ENCODE data around the gene FLT3. TPM values are rescaled to one million over a fixed set of nuclear protein-coding genes. Genes with fewer than 3 reads are reported as not detected.

FLT3 gene
- total and polyA plus RNA-seq, 2 of the 13 experiments (the other 11 are each of a cell fraction or from before 2014, with no cell fraction given), result not detected

GRCh38 chr13:27960362-27961226 lies 139.8 kb downstream of the FLT3 start (continued):
- TF ChIP-seq SMARCE1 (IDR thresholded peaks at IDR 0.05; ENCODE audit: borderline replicate concordance) (no peak), LCORL (IDR thresholded peaks at IDR 0.05) (no peak), LCORL (CRISPR knock-in tag; IDR thresholded peaks at IDR 0.05) (peak; percentile 96), JARID2 (CRISPR knock-in tag; IDR thresholded peaks at IDR 0.05; ENCODE audit: insufficient replicate concordance) (no peak), NR2F6 (IDR thresholded peaks at IDR 0.05) (peak; percentile 80), NR2F6 (CRISPR knock-in tag; IDR thresholded peaks at IDR 0.05) (peak; percentile 91), ZFAT (CRISPR knock-in tag; conservative IDR thresholded peaks at IDR 0.05) (0 out of 2 replicates have a peak, but pooled peaks have one; percentile 38), DBP (CRISPR knock-in tag; IDR thresholded peaks at IDR 0.05; ENCODE audit: not compliant biosample characterization) (no peak), PLRG1 (conservative IDR thresholded peaks at IDR 0.05) (no peak), GTF2F1 (IDR thresholded peaks at IDR 0.05; ENCODE audit: low read length) (no peak), ZBTB39 (CRISPR knock-in tag; IDR thresholded peaks at IDR 0.05) (0 out of 2 replicates have a peak, but pooled peaks have one; percentile 29), ZBTB1 (CRISPR knock-in tag; IDR thresholded peaks at IDR 0.05; ENCODE audit: borderline replicate concordance) (no peak), RXRA (CRISPR knock-in tag; IDR thresholded peaks at IDR 0.05) (peak; percentile 73), TAF15 (IDR thresholded peaks at IDR 0.05; ENCODE audit: low read depth, low read length, poor library complexity, severe bottlenecking) (peak; percentile 31), ZSCAN25 (CRISPR knock-in tag; IDR thresholded peaks at IDR 0.05) (no peak), MIER3 (CRISPR knock-in tag; IDR thresholded peaks at IDR 0.05; ENCODE audit: borderline replicate concordance) (peak; percentile 93; the same call in 1 of the 2 replicates), ZBTB7B (CRISPR knock-in tag; IDR thresholded peaks at IDR 0.05) (peak; percentile 90), SRF (IDR thresholded peaks at IDR 0.05; ENCODE audit: low read depth, low read length) (no peak), ZNF230 (CRISPR knock-in tag; IDR thresholded peaks at IDR 0.05) (peak; percentile 68; the same call in 1 of the 2 replicates), ZNF543 (CRISPR knock-in tag; IDR thresholded peaks at IDR 0.05) (peak; percentile 88), ZNF160 (CRISPR knock-in tag; IDR thresholded peaks at IDR 0.05) (peak; percentile 50; the same call in 1 of the 2 replicates), KLF6 (CRISPR knock-in tag; IDR thresholded peaks at IDR 0.05) (peak; percentile 88), ZNF432 (CRISPR knock-in tag; IDR thresholded peaks at IDR 0.05; ENCODE audit: borderline replicate concordance) (no peak), TCF12 (IDR thresholded peaks at IDR 0.05) (no peak), TCF12 (CRISPR knock-in tag; IDR thresholded peaks at IDR 0.05) (peak; percentile 75; the same call in 1 of the 2 replicates), KLF16 (CRISPR knock-in tag; IDR thresholded peaks at IDR 0.05) (peak in 1 of 2 experiments; percentile 91; a peak in 2 of 4 replicates), EEA1 (CRISPR knock-in tag; IDR thresholded peaks at IDR 0.05; ENCODE audit: borderline replicate concordance) (no peak)
